HEK293T (cell line): Measurements from ENCODE around the gene NABP1.

Experiments
- CTCF ChIA-PET: fragments of 350-600 bp; formaldehyde crosslinking; extraction: SDS; loops from one replicate; lab custom pipeline; 2021; ENCODE audit warnings: antibody characterized with exemption, inconsistent platforms; lab: Yijun Ruan, JAX
- POLR2A ChIA-PET: fragments of 350-600 bp; formaldehyde crosslinking; extraction: SDS; loops from one replicate; lab custom pipeline; 2020; ENCODE audit warnings: antibody characterized with exemption, inconsistent platforms; lab: Yijun Ruan, JAX
- DNase-seq: peaks from one replicate; pipeline ENCODE4 v3.0.0; 2012; ENCODE audit warnings: mixed read lengths; ENCODE audit errors: extremely low spot score
- ARNT ChIP-seq: fragments of 450-650 bp; IDR thresholded peaks from 2 replicates; pipeline ENCODE4 v1.6.1; 2017; ENCODE audit warnings: mild to moderate bottlenecking
- BHLHE40 ChIP-seq: fragments of 450-650 bp; IDR thresholded peaks from 2 replicates; pipeline ENCODE4 v1.6.1; 2016; ENCODE audit warnings: mild to moderate bottlenecking, moderate library complexity, borderline replicate concordance
- CTBP1 ChIP-seq: fragments of 450-650 bp; IDR thresholded peaks from 2 replicates; pipeline ENCODE4 v1.6.1; 2016; ENCODE audit warnings: borderline replicate concordance
- ELF4 ChIP-seq: fragments of 450-650 bp; IDR thresholded peaks from 2 replicates; pipeline ENCODE4 v1.6.1; 2017; ENCODE audit warnings: antibody characterized with exemption
- FOXA1 ChIP-seq: fragments of 450-650 bp; IDR thresholded peaks from 2 replicates; pipeline ENCODE4 v1.6.1; 2016; ENCODE audit warnings: mild to moderate bottlenecking
- FOXK2 ChIP-seq: fragments of 450-650 bp; IDR thresholded peaks from 2 replicates; pipeline ENCODE4 v1.6.1; 2016; ENCODE audit warnings: mild to moderate bottlenecking
- FOXM1 ChIP-seq: fragments of 450-650 bp; IDR thresholded peaks from 2 replicates; pipeline ENCODE4 v1.6.1; 2017; ENCODE audit warnings: mild to moderate bottlenecking, borderline replicate concordance
- HDGF ChIP-seq: fragments of 450-650 bp; IDR thresholded peaks from 2 replicates; pipeline ENCODE4 v1.6.1; 2017; ENCODE audit warnings: antibody characterized with exemption, borderline replicate concordance
- L3MBTL2 ChIP-seq: fragments of 450-650 bp; conservative IDR thresholded peaks from 2 replicates; pipeline ENCODE4 v1.6.1; 2016; ENCODE audit warnings: mild to moderate bottlenecking
- LEF1 ChIP-seq: fragments of 450-650 bp; IDR thresholded peaks from 2 replicates; pipeline ENCODE4 v1.6.1; 2017; ENCODE audit warnings: mild to moderate bottlenecking, borderline replicate concordance
- NFRKB ChIP-seq: fragments of 450-650 bp; IDR thresholded peaks from 2 replicates; pipeline ENCODE4 v1.6.1; 2016; ENCODE audit warnings: mild to moderate bottlenecking, moderate library complexity
- PKNOX1 ChIP-seq: fragments of 450-650 bp; IDR thresholded peaks from 2 replicates; pipeline ENCODE4 v1.6.1; 2016
- SP1 ChIP-seq: fragments of 450-650 bp; IDR thresholded peaks from 2 replicates; pipeline ENCODE4 v1.6.1; 2017
- SUZ12 ChIP-seq: fragments of 450-650 bp; IDR thresholded peaks from 2 replicates; pipeline ENCODE4 v1.6.1; 2016; ENCODE audit warnings: mild to moderate bottlenecking
- TARDBP ChIP-seq: fragments of 450-650 bp; IDR thresholded peaks from 2 replicates; pipeline ENCODE4 v1.6.1; 2016
- ZNF384 ChIP-seq: fragments of 450-650 bp; IDR thresholded peaks from 2 replicates; pipeline ENCODE4 v1.6.1; 2016

Gene NABP1

GRCh38 chr2:191656391-191656790 lies 21.5 kb upstream of the NABP1 start:
- POLR2A ChIA-PET: interaction anchor here (1.0 kb wide), 1 partner anchor 20 kb away, joined by 3 read pairs; no protein-coding TSS in a partner anchor
- CTCF ChIA-PET: no interaction called here
- TF ChIP-seq ELF4: no peak
- no peak for TF ChIP-seq TARDBP
- TF ChIP-seq HDGF: no peak
- no peak for TF ChIP-seq BHLHE40
- TF ChIP-seq FOXA1: no peak
- no peak for TF ChIP-seq ZNF384
- no peak for TF ChIP-seq LEF1
- no peak for TF ChIP-seq L3MBTL2
- TF ChIP-seq SP1: no peak
- no peak for TF ChIP-seq FOXM1
- TF ChIP-seq NFRKB: no peak
- no peak for TF ChIP-seq PKNOX1
- TF ChIP-seq ARNT: no peak
- no peak for TF ChIP-seq FOXK2
- TF ChIP-seq CTBP1: no peak
- no peak for TF ChIP-seq SUZ12
- DNase-seq: no peak

GRCh38 chr2:191656792-191657191 lies 21.1 kb upstream of the NABP1 start:
- ChIA-PET POLR2A (interaction anchor here (1.0 kb wide), 1 partner anchor 20 kb away, joined by 3 read pairs; no protein-coding TSS in a partner anchor), CTCF (no interaction called here)
- no peak for TF ChIP-seq SUZ12
- no peak for TF ChIP-seq PKNOX1
- TF ChIP-seq FOXM1: no peak
- no peak for TF ChIP-seq L3MBTL2
- TF ChIP-seq NFRKB: no peak
- no peak for TF ChIP-seq FOXK2
- no peak for TF ChIP-seq TARDBP
- no peak for TF ChIP-seq ZNF384
- TF ChIP-seq BHLHE40: no peak
- no peak for TF ChIP-seq ELF4
- TF ChIP-seq FOXA1: no peak
- TF ChIP-seq LEF1: no peak
- no peak for TF ChIP-seq SP1
- TF ChIP-seq ARNT: no peak
- DNase-seq: no peak

- no peak for DNase-seq
- ChIA-PET CTCF (no interaction called here), POLR2A (no interaction called here)
- TF ChIP-seq ARNT: no peak
- no peak for TF ChIP-seq ZNF384
- no peak for TF ChIP-seq PKNOX1
- no peak for TF ChIP-seq NFRKB
- TF ChIP-seq HDGF: no peak
- TF ChIP-seq L3MBTL2: no peak
- no peak for TF ChIP-seq FOXM1
- no peak for TF ChIP-seq ELF4
- TF ChIP-seq SP1: no peak
Measured at GRCh38 chr2:191657977-191658376, 20.0 kb upstream of the NABP1 start.

- no peak for DNase-seq
- no peak for TF ChIP-seq FOXK2
- CTCF ChIA-PET: no interaction called here
- POLR2A ChIA-PET: no interaction called here
Measured at GRCh38 chr2:191659198-191659597, 18.7 kb upstream of the NABP1 start.

GRCh38 chr2:191660575-191660974 lies 17.4 kb upstream of the NABP1 start:
- ChIA-PET CTCF (no interaction called here), POLR2A (no interaction called here)
- TF ChIP-seq FOXK2: no peak
- no peak for TF ChIP-seq LEF1
- no peak for TF ChIP-seq PKNOX1
- no peak for TF ChIP-seq FOXM1
- no peak for TF ChIP-seq HDGF
- TF ChIP-seq ZNF384: no peak
- TF ChIP-seq NFRKB: no peak
- no peak for TF ChIP-seq BHLHE40
- TF ChIP-seq L3MBTL2: no peak
- DNase-seq: no peak

- CTCF ChIA-PET: no interaction called here
- no peak for TF ChIP-seq HDGF
- no peak for TF ChIP-seq TARDBP
- no peak for TF ChIP-seq ARNT
- TF ChIP-seq FOXA1: no peak
- TF ChIP-seq SUZ12: no peak
- TF ChIP-seq L3MBTL2: no peak
- no peak for TF ChIP-seq ELF4
- TF ChIP-seq BHLHE40: no peak
- no peak for TF ChIP-seq LEF1
- no peak for TF ChIP-seq SP1
- no peak for TF ChIP-seq FOXM1
- TF ChIP-seq FOXK2: no peak
- no peak for TF ChIP-seq NFRKB
- no peak for TF ChIP-seq ZNF384
- TF ChIP-seq PKNOX1: no peak
- TF ChIP-seq CTBP1: no peak
- DNase-seq: no peak
- POLR2A ChIA-PET: no interaction called here
Measured at GRCh38 chr2:191661097-191661924, 16.6 kb upstream of the NABP1 start.
